SU-DHL-6 (cell line): ENCODE measurements around the gene ABTB1.

Experiments used
- H2AFZ ChIP-seq: fragments of 200-600 bp; sonication (generic); 2 replicates; pipeline ENCODE4 v1.6.1; 2014; ENCODE audit warnings: low read depth, mild to moderate bottlenecking, moderate library complexity, mixed read lengths, antibody characterized with exemption, low read length; ENCODE audit not compliant: severe bottlenecking
- H3F3A ChIP-seq: fragments of 200-600 bp; shearing (Covaris generic); 2 replicates; pipeline ENCODE4 v1.6.0; 2016; ENCODE audit warnings: antibody characterized with exemption, mild to moderate bottlenecking; ENCODE audit not compliant: insufficient read depth
- H3K27ac ChIP-seq: fragments of 200-600 bp; sonication (generic); 2 replicates; pipeline ENCODE4 v1.5.1; 2016; ENCODE audit warnings: low read depth, mild to moderate bottlenecking, low read length, moderate library complexity, mixed read lengths
- H3K27me3 ChIP-seq: fragments of 200-600 bp; sonication (generic), shearing (Covaris generic); 2 replicates; pipeline ENCODE4 v1.6.0; 2014; ENCODE audit warnings: mild to moderate bottlenecking, low read length
- H3K36me3 ChIP-seq: fragments of 200-600 bp; sonication (generic); 2 replicates; pipeline ENCODE4 v1.6.1; 2014; ENCODE audit warnings: mild to moderate bottlenecking, low read length, mixed read lengths
- H3K4me2 ChIP-seq: fragments of 300-600, 200-600 bp; shearing (Covaris generic), sonication (generic); 2 replicates; pipeline ENCODE4 v1.6.0; 2014; ENCODE audit warnings: low read length, low read depth, mild to moderate bottlenecking; ENCODE audit not compliant: poor library complexity, severe bottlenecking
- H3K4me3 ChIP-seq: fragments of 200-600 bp; sonication (generic); 2 replicates; pipeline ENCODE4 v1.5.1; 2014; ENCODE audit warnings: antibody characterized with exemption, low read length, mild to moderate bottlenecking, mixed read lengths; ENCODE audit not compliant: insufficient read depth, poor library complexity, severe bottlenecking
- H3K79me2 ChIP-seq: fragments of 200-600 bp; sonication (generic); 2 replicates; pipeline ENCODE4 v1.6.1; 2014; ENCODE audit warnings: mild to moderate bottlenecking, low read length, moderate library complexity; ENCODE audit not compliant: insufficient read depth
- H3K9ac ChIP-seq: fragments of 200-600 bp; sonication (generic); 2 replicates; pipeline ENCODE4 v1.7.0; 2014; ENCODE audit warnings: mild to moderate bottlenecking, low read length
- H3K9me2 ChIP-seq: fragments of 200-600 bp; sonication (generic); replicated peaks from 2 replicates; pipeline ENCODE4 v1.6.1; 2014; ENCODE audit warnings: low read length; ENCODE audit not compliant: insufficient read depth
- H3K9me3 ChIP-seq: fragments of 200-600 bp; sonication (generic); 2 replicates; pipeline ENCODE4 v1.6.1; 2014; ENCODE audit warnings: low read length, mixed read lengths; ENCODE audit not compliant: insufficient read depth
- H4K20me1 ChIP-seq: fragments of 200-600 bp; sonication (generic); 2 replicates; pipeline ENCODE4 v1.6.1; 2014; ENCODE audit warnings: low read depth, mild to moderate bottlenecking, antibody characterized with exemption, low read length, moderate library complexity, mixed read lengths
- CTCF ChIP-seq: fragments of 200-600 bp; sonication (generic); IDR thresholded peaks from one replicate; pipeline ENCODE4 v1.5.1; 2017; ENCODE audit warnings: antibody characterized with exemption, mild to moderate bottlenecking, low read length, moderate library complexity; ENCODE audit not compliant: insufficient read depth, poor library complexity, severe bottlenecking
- EZH2phosphoT487 ChIP-seq: fragments of 200-600 bp; sonication (generic), shearing (Covaris generic); conservative IDR thresholded peaks from 2 replicates; pipeline ENCODE4 v1.6.1; 2018; ENCODE audit warnings: mild to moderate bottlenecking, antibody characterized with exemption, low read length, moderate library complexity, mixed read lengths

ABTB1 gene

GRCh38 chr3:127644641-127645370 lies 27.9 kb upstream of the ABTB1 start:
- Histone ChIP-seq H3K4me2 (no peak overlapping the region), H3K4me3 (no peak overlapping the region), H2AFZ (no peak overlapping the region), H3F3A (no peaks in the 10 kb centered on the region), H3K9me2 (no peaks in the 10 kb centered on the region), H3K27ac (no peak overlapping the region), H3K9ac (no peak overlapping the region), H3K9me3 (no peaks in the 10 kb centered on the region), H3K27me3 (no peaks in the 10 kb centered on the region), H3K79me2 (no peaks in the 10 kb centered on the region), H3K36me3 (no peaks in the 10 kb centered on the region), H4K20me1 (no peaks in the 10 kb centered on the region)
- TF ChIP-seq EZH2phosphoT487 (no peak), CTCF (no peak)

GRCh38 chr3:127645371-127646015 lies 27.3 kb upstream of the ABTB1 start:
- Histone ChIP-seq H3K4me2 (no peak overlapping the region), H3K9ac (no peak overlapping the region), H3K4me3 (no peak overlapping the region), H3K9me2 (no peaks in the 10 kb centered on the region), H3F3A (no peaks in the 10 kb centered on the region), H3K9me3 (no peaks in the 10 kb centered on the region), H3K36me3 (no peaks in the 10 kb centered on the region), H3K79me2 (no peaks in the 10 kb centered on the region), H2AFZ (no peak overlapping the region), H3K27ac (no peak overlapping the region), H4K20me1 (no peaks in the 10 kb centered on the region), H3K27me3 (no peaks in the 10 kb centered on the region)
- no peak for TF ChIP-seq CTCF
- no peak for TF ChIP-seq EZH2phosphoT487

GRCh38 chr3:127646501-127647046 lies 26.2 kb upstream of the ABTB1 start:
- Histone ChIP-seq H3K9me2 (no peaks in the 10 kb centered on the region), H2AFZ (no peak overlapping the region), H3K79me2 (no peaks in the 10 kb centered on the region), H3F3A (no peaks in the 10 kb centered on the region), H3K9me3 (no peaks in the 10 kb centered on the region), H4K20me1 (no peaks in the 10 kb centered on the region), H3K4me3 (no peak overlapping the region), H3K27me3 (no peaks in the 10 kb centered on the region), H3K36me3 (no peaks in the 10 kb centered on the region), H3K27ac (no peak overlapping the region), H3K4me2 (no peak overlapping the region), H3K9ac (no peak overlapping the region)
- TF ChIP-seq CTCF (no peak), EZH2phosphoT487 (no peak)
